Osteoblast (primary cell): ENCODE data around the gene PELI1. TPM values are rescaled to one million over a fixed set of nuclear protein-coding genes. Genes with fewer than 3 reads are reported as not detected.
A peak's percentile ranks its signal among the peaks of the same experiment; 100 is the strongest.

Source experiments
- DNase-seq: peaks from one replicate; pipeline ENCODE4 v3.0.0; 2011; ENCODE audit warnings: low spot score, mixed read lengths; ENCODE audit not compliant: insufficient read length; ENCODE audit errors: missing footprints
- H2AFZ ChIP-seq: 2 replicates; pipeline ENCODE4 v1.6.0; 2011; ENCODE audit warnings: mild to moderate bottlenecking, low read length
- H3K27ac ChIP-seq: 2 replicates; pipeline ENCODE4 v1.5.1; 2011; ENCODE audit warnings: mild to moderate bottlenecking, low read depth, low read length, moderate library complexity
- H3K27me3 ChIP-seq: 2 replicates; pipeline ENCODE4 v1.6.0; 2012; ENCODE audit warnings: mild to moderate bottlenecking, control low read depth, inconsistent platforms, low read length, moderate library complexity; ENCODE audit not compliant: insufficient read depth
- H3K36me3 ChIP-seq: 2 replicates; pipeline ENCODE4 v1.5.1; 2011; ENCODE audit warnings: mild to moderate bottlenecking, low read length, control low read depth, moderate library complexity; ENCODE audit not compliant: insufficient read depth
- H3K4me1 ChIP-seq: 2 replicates; pipeline ENCODE4 v1.5.1; 2011; ENCODE audit warnings: mild to moderate bottlenecking, low read length, control low read depth, moderate library complexity; ENCODE audit not compliant: insufficient read depth
- H3K4me2 ChIP-seq: 2 replicates; pipeline ENCODE4 v1.6.0; 2011; ENCODE audit warnings: mild to moderate bottlenecking, low read length; ENCODE audit not compliant: insufficient read depth
- H3K4me3 ChIP-seq: fragments of 200-600 bp; sonication (generic); 3 replicates; pipeline ENCODE4 v1.5.1; 2012; ENCODE audit warnings: mild to moderate bottlenecking, low read length, inconsistent platforms; ENCODE audit not compliant: insufficient read depth
- H3K79me2 ChIP-seq: 2 replicates; pipeline ENCODE4 v1.6.0; 2012; ENCODE audit warnings: mild to moderate bottlenecking, low read length, control low read depth, inconsistent platforms; ENCODE audit not compliant: insufficient read depth
- H3K9me3 ChIP-seq: 2 replicates; pipeline ENCODE4 v1.5.1; 2011; ENCODE audit warnings: low read depth, low read length, control low read depth
- H4K20me1 ChIP-seq: 2 replicates; pipeline ENCODE4 v1.6.0; 2012; ENCODE audit warnings: mild to moderate bottlenecking, low read length, control low read depth; ENCODE audit not compliant: insufficient read depth
- CTCF ChIP-seq: IDR thresholded peaks from 2 replicates; pipeline ENCODE4 v1.5.1; 2011; ENCODE audit warnings: mild to moderate bottlenecking, low read depth, low read length, moderate library complexity; ENCODE audit errors: extremely low read depth
- total RNA-seq: library from RNA; depleted of rRNA; stranded (reverse); fragments of >200 nt; gene quantifications from 2 replicates; pipeline ENCODE4 v1.2.3, GENCODE V29; 2012

The PELI1 gene
- total RNA-seq, 1 donor: 5.1 TPM

GRCh38 chr2:64145119-64145518 lies 899 bp upstream of the PELI1 start:
- Histone ChIP-seq H4K20me1 (no peaks in the 10 kb centered on the region), H3K79me2 (peaks cover 11% of the 10 kb centered on the region), H3K36me3 (no peaks in the 10 kb centered on the region), H3K27ac (no peak overlapping the region), H3K4me3 (no peak overlapping the region), H3K4me1 (peaks cover 8% of the 10 kb centered on the region), H2AFZ (no peak overlapping the region), H3K27me3 (peaks cover 16% of the 10 kb centered on the region), H3K9me3 (no peaks in the 10 kb centered on the region), H3K4me2 (no peak overlapping the region)
- TF ChIP-seq CTCF: no peak
- no peak for DNase-seq

GRCh38 chr2:64143169-64144056 lies 807 bp downstream of the PELI1 start:
- Histone ChIP-seq H3K4me3 (peak overlapping the region; percentile 77), H3K27me3 (peaks cover 8% of the 10 kb centered on the region), H3K27ac (peak overlapping the region; percentile 67), H3K9me3 (no peaks in the 10 kb centered on the region), H3K36me3 (no peaks in the 10 kb centered on the region), H3K79me2 (peaks cover 14% of the 10 kb centered on the region), H3K4me1 (peaks cover 9% of the 10 kb centered on the region), H3K4me2 (peak overlapping the region; percentile 91), H2AFZ (peak overlapping the region; percentile 86), H4K20me1 (no peaks in the 10 kb centered on the region)
- TF ChIP-seq CTCF: no peak
- DNase-seq: peak; percentile 91

GRCh38 chr2:64142741-64143168 lies 1.5 kb downstream of the PELI1 start:
- Histone ChIP-seq H3K4me1 (peaks cover 9% of the 10 kb centered on the region), H3K79me2 (peaks cover 16% of the 10 kb centered on the region), H3K4me3 (peak overlapping the region; percentile 77), H3K27ac (peak overlapping the region; percentile 67), H4K20me1 (no peaks in the 10 kb centered on the region), H3K4me2 (peak overlapping the region; percentile 91), H3K27me3 (peaks cover 8% of the 10 kb centered on the region), H3K36me3 (no peaks in the 10 kb centered on the region), H2AFZ (peak overlapping the region; percentile 79), H3K9me3 (no peaks in the 10 kb centered on the region)
- no peak for TF ChIP-seq CTCF
- peak; percentile 44 for DNase-seq

GRCh38 chr2:64141674-64142405 lies 2.4 kb downstream of the PELI1 start:
- Histone ChIP-seq H3K36me3 (no peaks in the 10 kb centered on the region), H3K9me3 (no peaks in the 10 kb centered on the region), H3K27me3 (peaks cover 8% of the 10 kb centered on the region), H3K27ac (peak overlapping the region; percentile 67), H2AFZ (no peak overlapping the region), H3K4me2 (peak overlapping the region; percentile 91), H3K79me2 (peaks cover 21% of the 10 kb centered on the region), H4K20me1 (no peaks in the 10 kb centered on the region), H3K4me1 (peaks cover 9% of the 10 kb centered on the region), H3K4me3 (peak overlapping the region; percentile 26)
- TF ChIP-seq CTCF: no peak
- peak; percentile 77 for DNase-seq
